DND-41 (cell line): ENCODE measurements around the gene DNAI4.

Experiments
- EZH2 ChIP-seq: IDR thresholded peaks from 3 replicates; pipeline ENCODE4 v1.6.1; 2012; ENCODE audit warnings: borderline replicate concordance, low read depth, mild to moderate bottlenecking, moderate library complexity, low read length, inconsistent platforms; ENCODE audit not compliant: severe bottlenecking
- TF ChIP-seq, protein P1 (sequence below): IDR thresholded peaks from 2 replicates; pipeline ENCODE4 v1.5.1; 2012; ENCODE audit warnings: borderline replicate concordance, low read length, moderate library complexity, mild to moderate bottlenecking; ENCODE audit not compliant: poor library complexity, severe bottlenecking; ENCODE audit errors: extremely low read depth

DNA sequence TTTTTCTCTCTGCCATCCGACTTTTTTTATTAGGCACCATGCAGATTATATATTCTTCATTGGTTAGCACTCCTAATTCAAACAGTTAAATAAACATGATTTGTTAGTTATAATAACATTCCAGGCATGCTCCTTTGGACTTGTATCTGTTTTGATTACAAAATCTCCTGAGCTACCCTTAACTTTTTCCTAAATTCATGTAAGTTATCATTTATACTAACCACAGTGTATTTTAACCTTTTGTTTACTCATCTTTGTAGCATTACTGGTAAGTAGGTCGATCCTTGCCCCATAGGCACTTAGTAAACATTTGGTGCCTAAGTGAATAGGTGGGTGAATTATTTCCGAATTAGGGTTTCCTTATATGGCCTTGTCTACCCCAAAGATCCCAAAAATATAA is 43.9 kb upstream of the DNAI4 start:
- TF ChIP-seq, protein P1, sequence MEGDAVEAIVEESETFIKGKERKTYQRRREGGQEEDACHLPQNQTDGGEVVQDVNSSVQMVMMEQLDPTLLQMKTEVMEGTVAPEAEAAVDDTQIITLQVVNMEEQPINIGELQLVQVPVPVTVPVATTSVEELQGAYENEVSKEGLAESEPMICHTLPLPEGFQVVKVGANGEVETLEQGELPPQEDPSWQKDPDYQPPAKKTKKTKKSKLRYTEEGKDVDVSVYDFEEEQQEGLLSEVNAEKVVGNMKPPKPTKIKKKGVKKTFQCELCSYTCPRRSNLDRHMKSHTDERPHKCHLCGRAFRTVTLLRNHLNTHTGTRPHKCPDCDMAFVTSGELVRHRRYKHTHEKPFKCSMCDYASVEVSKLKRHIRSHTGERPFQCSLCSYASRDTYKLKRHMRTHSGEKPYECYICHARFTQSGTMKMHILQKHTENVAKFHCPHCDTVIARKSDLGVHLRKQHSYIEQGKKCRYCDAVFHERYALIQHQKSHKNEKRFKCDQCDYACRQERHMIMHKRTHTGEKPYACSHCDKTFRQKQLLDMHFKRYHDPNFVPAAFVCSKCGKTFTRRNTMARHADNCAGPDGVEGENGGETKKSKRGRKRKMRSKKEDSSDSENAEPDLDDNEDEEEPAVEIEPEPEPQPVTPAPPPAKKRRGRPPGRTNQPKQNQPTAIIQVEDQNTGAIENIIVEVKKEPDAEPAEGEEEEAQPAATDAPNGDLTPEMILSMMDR, result no peak
- no peak for TF ChIP-seq EZH2
